Measurements from ENCODE around the gene RGCC. TPM values are rescaled to one million over a fixed set of nuclear protein-coding genes. Genes with fewer than 3 reads are reported as not detected.

The RGCC gene
- total and polyA plus RNA-seq, 8 donors = 3.2 to 22.9 (median 7.8) TPM

DNA sequence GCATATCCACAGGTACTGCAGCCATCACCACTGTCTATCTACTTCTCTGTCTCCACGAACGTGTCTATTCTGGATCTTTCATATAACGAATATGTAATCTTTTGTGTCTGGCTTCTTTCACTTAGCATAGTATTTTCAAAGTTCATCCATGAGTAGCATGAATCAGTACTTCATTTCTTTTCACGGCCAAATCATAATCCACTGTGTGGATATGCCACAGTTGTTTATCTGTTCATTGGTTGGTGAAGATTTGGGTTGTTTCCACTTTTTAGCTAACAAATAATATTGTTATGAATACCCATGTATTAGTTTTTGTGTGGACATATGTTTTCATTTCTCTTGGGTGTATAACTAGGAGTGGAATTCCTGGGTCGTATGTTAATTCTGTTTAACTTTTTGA is 14.4 kb downstream of the RGCC start:
- 80 to 85% methylated on average over 5 of the region's 5 CpGs for WGBS, 2 donors
- Histone ChIP-seq H3K4me3 (no peak overlapping the region), H3K4me1 (no peaks in the 10 kb centered on the region), H3K27ac (no peak overlapping the region), H3K9me3 (no peaks in the 10 kb centered on the region), H3K36me3 (no peaks in the 10 kb centered on the region), H3K27me3 (no peaks in the 10 kb centered on the region)
- FAIRE-seq (no peak), DNase-seq (no peak), ATAC-seq (no peak)
- TF ChIP-seq CTCF (IDR thresholded peaks at IDR 0.05) = no peak
- intact Hi-C loops (cut with DNase I) = no loop called here

DNA sequence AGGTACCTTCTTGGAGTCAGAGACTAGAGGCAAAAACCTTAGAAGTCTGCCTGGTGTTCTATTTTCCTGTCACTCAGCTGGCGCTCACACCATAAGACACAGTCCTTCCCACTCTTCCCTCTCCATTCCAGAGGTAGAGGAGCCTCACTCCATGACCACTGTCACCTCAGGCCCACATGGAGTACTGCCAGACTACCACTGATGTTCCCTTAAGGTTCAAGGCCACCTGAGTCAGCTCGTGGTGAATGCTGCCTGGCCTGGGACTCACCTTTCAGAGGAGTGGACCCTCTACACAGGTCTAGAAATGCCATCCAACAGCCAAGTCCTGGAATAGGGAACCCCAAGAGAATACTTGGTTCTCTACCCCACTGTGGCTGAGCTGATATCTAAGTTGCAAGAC is 29.9 kb downstream of the RGCC start:
- Histone ChIP-seq H3K9me3 (no peaks in the 10 kb centered on the region), H3K36me3 (no peaks in the 10 kb centered on the region), H3K27me3 (no peaks in the 10 kb centered on the region), H3K27ac (no peak overlapping the region), H3K4me1 (no peaks in the 10 kb centered on the region), H3K4me3 (no peak overlapping the region)
- ATAC-seq = no peak
- no peak for DNase-seq
- no peak for FAIRE-seq
- intact Hi-C loops (cut with DNase I) = no loop called here
- 60 to 64% methylated on average over 2 of the region's 2 CpGs for WGBS, 2 donors
- no peak for TF ChIP-seq CTCF (IDR thresholded peaks at IDR 0.05)

DNA sequence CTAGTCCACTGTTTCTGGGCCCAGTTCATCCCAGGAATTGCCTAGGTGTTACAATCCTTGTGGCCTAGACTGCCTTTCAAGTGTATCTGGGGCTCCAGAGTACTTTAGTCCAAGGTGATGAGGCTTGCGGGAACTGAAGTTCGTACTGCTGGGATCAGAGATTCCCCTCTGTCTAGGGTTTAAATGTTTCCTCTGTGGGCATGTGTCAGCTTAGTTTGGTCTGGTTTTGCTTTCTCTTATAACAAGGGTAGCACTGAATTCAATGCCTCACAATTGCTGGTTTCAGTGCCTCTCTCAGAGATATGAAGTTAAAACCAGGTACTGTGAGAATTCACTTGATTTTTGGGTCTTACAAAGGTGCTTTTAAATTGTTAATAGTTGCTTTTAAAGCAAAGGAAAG is 30.8 kb downstream of the RGCC start:
- no peaks in the 10 kb centered on the region for H3K36me3 ChIP-seq
- no peaks in the 10 kb centered on the region for H3K4me1 ChIP-seq
- ATAC-seq = no peak
- no peaks in the 10 kb centered on the region for H3K9me3 ChIP-seq
- TF ChIP-seq CTCF (IDR thresholded peaks at IDR 0.05) = no peak
- H3K27ac ChIP-seq = no peak overlapping the region
- intact Hi-C loops (cut with DNase I) = no loop called here
- WGBS, 2 donors = 94 to 98% methylated on average over 2 of the region's 2 CpGs
- H3K4me3 ChIP-seq = no peak overlapping the region
- no peaks in the 10 kb centered on the region for H3K27me3 ChIP-seq
- no peak for DNase-seq
- FAIRE-seq = no peak

- FAIRE-seq (no peak), ATAC-seq (no peak)
- no peak overlapping the region for H3K27ac ChIP-seq
Observed at GRCh38 chr13:41490371-41491015, 33.1 kb downstream of the RGCC start.

More at GRCh38 chr13:41490371-41491015, 33.1 kb downstream of the RGCC start:
- no peaks in the 10 kb centered on the region for H3K4me1 ChIP-seq
- TF ChIP-seq CTCF (IDR thresholded peaks at IDR 0.05) = no peak
- no peaks in the 10 kb centered on the region for H3K9me3 ChIP-seq
- DNase-seq = no peak
- no peaks in the 10 kb centered on the region for H3K27me3 ChIP-seq
- intact Hi-C loops (cut with DNase I) = no loop called here
- 70 to 81% methylated on average over 3 of the region's 3 CpGs for WGBS, 2 donors
- H3K36me3 ChIP-seq = no peaks in the 10 kb centered on the region
- H3K4me3 ChIP-seq = no peak overlapping the region
